ENCODE measurements around the gene ACBD3. TPM values are rescaled to one million over a fixed set of nuclear protein-coding genes. Genes with fewer than 3 reads are reported as not detected.

Gene ACBD3
- total and polyA plus RNA-seq, 2 of the 8 experiments (the other 6 are each of a cell fraction or from before 2014, with no cell fraction given), result 8.4 to 29.4 TPM

GRCh38 chr1:226117330-226117729 is 69.2 kb downstream of the ACBD3 start:
- ChIA-PET CTCF (ENCODE audit: partially characterized antibody) (interaction anchor here (0.8 to 6.6 kb wide), 6 partner anchors 8 to 80 kb away, joined by 3 to 53 read pairs (median 4); no protein-coding TSS in a partner anchor), POLR2A (ENCODE audit: partially characterized antibody) (interaction anchor here (0.8 to 2.4 kb wide), 5 partner anchors 16 to 54 kb away, joined by 3 to 7 read pairs (median 5); partner anchors contain the start of gene H3-3A)
- FAIRE-seq, result no peak
- Histone ChIP-seq H3K4me1 (replicated peaks in 1 of 4; ENCODE audit: control insufficient read depth in 3 of 4, insufficient read depth in 4 of 4, low read length in 3 of 4) (peaks cover 3 to 12% (median 8%) of the 10 kb centered on the region in 4 experiments; a peak in 6 of 7 replicates), H3K4me2 (ENCODE audit: insufficient read depth in 1 of 2, low read depth in 2 of 2, low read length in 2 of 2) (no peak overlapping the region), H2AFZ (ENCODE audit: low read length) (no peak overlapping the region), H3K4me3 (ENCODE audit: extremely low read depth in 1 of 4, insufficient read depth in 2 of 4, low read depth in 3 of 4, low read length in 4 of 4) (no peak overlapping the region), H3K36me3 (ENCODE audit: control insufficient read depth in 2 of 4, insufficient read depth in 4 of 4, low read length in 3 of 4) (no peaks in the 10 kb centered on the region), H3K23me2 (ENCODE audit: low read depth, low read length) (peaks cover 1% of the 10 kb centered on the region; the same call in 1 of the 2 replicates), H3K79me2 (ENCODE audit: control insufficient read depth in 1 of 2, insufficient read depth in 2 of 2, low read length in 2 of 2) (no peaks in the 10 kb centered on the region), H4K8ac (ENCODE audit: extremely low read depth, insufficient read depth, low read length) (no peak overlapping the region), H3K56ac (replicated peaks; ENCODE audit: insufficient read length, low read depth, low read length) (no peak overlapping the region), H4K5ac (ENCODE audit: insufficient read length, low read depth, low read length) (no peak overlapping the region), H2BK15ac (ENCODE audit: low read length) (no peak overlapping the region), H2AK5ac (ENCODE audit: low read depth, low read length) (no peak overlapping the region), H3K79me1 (ENCODE audit: low read depth, low read length) (no peaks in the 10 kb centered on the region), H3K14ac (ENCODE audit: insufficient read length) (no peak overlapping the region), H3K9me3 (ENCODE audit: insufficient read depth in 2 of 2, low read depth in 1 of 2, low read length in 1 of 2) (peaks cover 0 to 5% of the 10 kb centered on the region in 2 experiments; a peak in 1 of 4 replicates), H2BK12ac (ENCODE audit: low read depth, low read length) (no peak overlapping the region), H3K23ac (ENCODE audit: insufficient read length) (no peak overlapping the region), H2BK120ac (replicated peaks; ENCODE audit: low read depth, low read length) (no peak overlapping the region), H3K9ac (replicated peaks in 1 of 4; ENCODE audit: extremely low read depth in 1 of 4, low read depth in 3 of 4, low read length in 3 of 4) (no peak overlapping the region), H2BK5ac (ENCODE audit: low read depth, low read length) (no peak overlapping the region), H3K27ac (ENCODE audit: low read depth, low read length) (no peak overlapping the region), H3K18ac (ENCODE audit: extremely low read depth, low read length) (no peak overlapping the region), H4K20me1 (replicated peaks in 1 of 2; ENCODE audit: control insufficient read depth in 1 of 2, insufficient read depth in 2 of 2, low read length in 2 of 2) (no peaks in the 10 kb centered on the region), H2BK20ac (ENCODE audit: low read length) (no peak overlapping the region), H3K27me3 (replicated peaks in 1 of 4; ENCODE audit: control insufficient read depth in 3 of 4, extremely low read depth in 1 of 4, insufficient read depth in 3 of 4, low read length in 3 of 4) (peaks cover 0 to 7% (median 4%) of the 10 kb centered on the region in 4 experiments; a peak in 3 of 7 replicates), H4K91ac (replicated peaks; ENCODE audit: insufficient read length, low read length) (no peak overlapping the region), H3K4ac (replicated peaks; ENCODE audit: insufficient read length, low read depth, low read length) (no peak overlapping the region)
- WGBS, 2 experiments (ENCODE audit: extremely low coverage in 1 of 2, insufficient coverage in 1 of 2, insufficient read length in 1 of 2, insufficient replicate concordance in 2 of 2, low coverage in 1 of 2, low lambda C conversion rate in 2 of 2, missing lambda C conversion rate in 1 of 2), result 91% methylated on average over 6 of the region's 6 CpGs; no CpG with 5 or more reads in 1 of the 2 experiments
- no peak for DNase-seq (ENCODE audit: low read depth in 1 of 2, low spot score in 2 of 2)
- TF ChIP-seq SIN3A (conservative IDR thresholded peaks at IDR 0.05 in 1 of 2, IDR thresholded peaks at IDR 0.05 in 1 of 2; ENCODE audit: low read depth in 1 of 2, low read length in 2 of 2) (no peak), TBP (IDR thresholded peaks at IDR 0.05; ENCODE audit: low read depth, low read length) (no peak), CTCF (IDR thresholded peaks at IDR 0.05; ENCODE audit: control extremely low read depth in 1 of 3, insufficient read depth in 1 of 3, low read depth in 1 of 3, low read length in 3 of 3) (no peak), POLR2A (IDR thresholded peaks at IDR 0.05; ENCODE audit: control extremely low read depth in 1 of 2, low read depth in 2 of 2, low read length in 2 of 2) (no peak), ATF2 (IDR thresholded peaks at IDR 0.05; ENCODE audit: low read length) (no peak), EP300 (IDR thresholded peaks at IDR 0.05; ENCODE audit: borderline replicate concordance in 1 of 2, low read depth in 2 of 2, low read length in 2 of 2) (no peak), FOSL1 (IDR thresholded peaks at IDR 0.05; ENCODE audit: insufficient read depth, low read depth, low read length) (no peak), RAD21 (IDR thresholded peaks at IDR 0.05 in 1 of 2, conservative IDR thresholded peaks at IDR 0.05 in 1 of 2; ENCODE audit: low read depth in 2 of 2, low read length in 2 of 2) (no peak)
